Globus pallidus (tissue), 1 donor: ENCODE measurements around the gene NLRP3.
A peak's percentile ranks its signal among the peaks of the same experiment; 100 is the strongest.

Experiments used
- DNase-seq: peaks from one replicate; pipeline ENCODE4 v3.0.0-alpha.2; 2015; ENCODE audit warnings: low spot score

NLRP3 gene

DNA sequence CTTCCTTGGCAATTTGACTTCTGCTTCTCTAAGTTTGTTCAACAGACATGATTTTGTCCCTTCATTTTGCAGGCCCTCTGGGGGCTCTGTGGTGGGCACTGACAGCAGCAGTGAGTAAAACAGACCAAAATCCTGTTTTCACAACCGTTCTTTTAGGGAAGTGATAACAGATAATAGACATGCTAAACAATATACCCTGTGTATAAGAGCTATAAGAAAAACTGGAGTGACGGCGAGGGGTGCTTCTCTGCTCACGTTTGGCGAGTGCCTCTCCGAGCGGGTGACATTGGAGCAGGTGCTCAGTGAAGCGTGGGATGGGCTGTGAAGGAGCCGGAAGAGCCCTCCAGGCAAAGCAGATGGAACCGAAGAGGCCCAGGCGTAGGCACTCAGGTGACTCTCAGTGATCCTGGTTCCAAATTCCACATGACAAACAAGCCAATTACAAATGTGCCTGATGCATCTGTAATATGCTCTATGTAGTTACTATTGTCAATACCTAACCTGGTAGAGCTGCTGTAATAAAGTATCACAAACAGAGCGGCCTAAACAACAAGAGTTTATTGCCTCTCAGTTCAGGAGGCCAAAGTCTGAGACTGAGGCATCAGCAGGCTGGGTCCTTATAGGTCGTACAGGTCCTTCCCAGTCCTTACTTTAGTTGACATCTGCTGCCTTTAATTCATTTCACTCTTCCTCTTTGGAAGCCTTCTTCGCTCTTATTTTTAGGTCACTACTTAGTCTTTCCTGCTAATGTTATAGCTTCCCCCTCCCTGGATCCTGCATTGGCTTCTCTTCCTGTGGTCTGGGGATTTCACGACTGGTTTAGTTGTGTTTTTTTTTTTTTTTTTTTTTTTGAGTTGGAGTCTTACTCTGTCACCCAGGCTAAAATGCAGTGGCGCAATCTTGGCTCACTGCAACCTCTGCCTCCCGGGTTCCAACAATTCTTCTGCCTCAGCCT, 21.9 kb downstream of the NLRP3 start:
- DNase-seq: no peak

DNA sequence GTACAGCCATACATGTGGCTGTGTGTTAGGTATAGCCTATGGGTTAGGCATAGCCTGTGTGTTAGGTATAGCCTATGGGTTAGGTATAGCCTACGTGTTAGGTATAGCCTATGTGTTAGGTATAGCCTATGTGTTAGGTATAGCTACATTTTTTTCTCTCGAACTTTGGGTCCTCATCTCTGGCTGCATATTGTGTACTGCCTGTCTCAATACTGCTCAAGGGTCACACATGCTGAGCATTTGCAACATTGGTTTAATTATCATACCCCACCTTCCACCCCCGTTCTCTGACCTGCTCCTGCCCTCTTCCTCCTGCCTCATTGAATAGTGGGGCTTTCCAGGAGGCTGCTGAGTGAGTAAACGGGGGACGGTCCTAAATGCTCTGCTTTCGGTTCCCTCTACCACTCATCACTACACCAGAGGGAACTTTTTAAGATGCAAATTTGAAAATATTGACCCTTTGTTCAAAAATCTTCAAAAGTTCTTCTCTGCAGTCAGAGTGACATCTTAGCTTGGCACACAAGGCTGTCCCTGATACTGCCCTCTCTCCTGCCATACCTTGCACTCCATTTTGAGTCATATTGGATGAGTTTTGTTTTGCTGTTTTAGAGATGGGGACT, 24.1 kb downstream of the NLRP3 start:
- no peak for DNase-seq

DNA sequence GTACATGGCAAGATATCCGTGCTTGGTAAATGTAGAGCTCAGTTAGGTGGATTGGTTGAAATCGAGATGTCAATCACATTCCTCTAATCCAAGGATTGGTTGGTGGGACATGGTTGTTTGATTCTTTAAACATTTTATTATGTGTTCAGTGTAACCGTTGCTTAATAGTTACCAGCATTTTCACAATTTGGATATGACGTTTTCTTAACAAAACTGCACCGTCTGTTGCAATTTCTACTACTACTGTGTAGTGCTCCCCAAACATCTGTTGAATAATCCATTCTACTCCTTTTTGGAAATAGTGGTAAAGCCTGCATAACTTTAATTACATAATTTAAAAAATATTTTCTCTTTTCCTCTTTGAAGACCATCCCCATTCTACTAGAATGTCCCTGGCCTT, 25.6 kb downstream of the NLRP3 start:
- DNase-seq: no peak

DNA sequence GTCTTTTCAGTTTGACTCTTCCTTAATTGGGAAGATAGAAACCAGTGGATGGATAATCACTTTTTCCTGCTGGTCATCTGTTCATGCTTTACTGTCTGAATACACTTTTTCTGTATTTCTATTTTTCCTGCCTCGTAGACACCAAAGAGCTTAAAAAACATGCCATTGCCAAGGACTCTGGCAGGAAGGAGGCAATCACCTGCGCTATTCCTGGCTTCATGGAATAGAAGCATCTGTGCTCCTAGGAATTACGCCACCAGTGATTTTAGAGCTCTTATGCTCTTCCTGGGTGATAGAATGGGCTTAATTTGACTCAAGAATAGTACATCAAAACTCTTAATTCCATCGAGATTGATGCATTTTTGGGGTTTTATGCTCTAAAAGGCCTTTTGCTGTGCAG, 26.2 kb downstream of the NLRP3 start:
- DNase-seq: no peak

DNA sequence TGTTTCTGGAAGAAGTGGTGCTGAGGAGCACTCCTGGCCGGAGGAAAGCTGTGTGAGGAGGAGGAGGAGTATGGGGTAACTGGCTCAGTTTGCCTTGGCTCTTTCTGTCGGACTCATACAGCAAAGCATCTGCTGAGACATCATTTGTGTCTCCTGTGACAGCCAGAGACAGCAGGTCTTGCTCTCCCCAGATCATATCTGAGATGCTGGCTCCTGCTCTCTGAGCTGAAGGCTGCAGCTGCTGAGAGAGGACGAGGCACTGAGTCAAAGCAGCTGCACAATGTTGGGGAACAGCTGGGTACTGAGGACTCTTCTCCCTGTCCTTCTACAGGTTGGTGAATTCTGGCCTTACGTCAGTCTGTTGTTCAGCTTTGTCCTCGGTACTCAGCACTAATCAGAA, 27.7 kb downstream of the NLRP3 start:
- DNase-seq: no peak

DNA sequence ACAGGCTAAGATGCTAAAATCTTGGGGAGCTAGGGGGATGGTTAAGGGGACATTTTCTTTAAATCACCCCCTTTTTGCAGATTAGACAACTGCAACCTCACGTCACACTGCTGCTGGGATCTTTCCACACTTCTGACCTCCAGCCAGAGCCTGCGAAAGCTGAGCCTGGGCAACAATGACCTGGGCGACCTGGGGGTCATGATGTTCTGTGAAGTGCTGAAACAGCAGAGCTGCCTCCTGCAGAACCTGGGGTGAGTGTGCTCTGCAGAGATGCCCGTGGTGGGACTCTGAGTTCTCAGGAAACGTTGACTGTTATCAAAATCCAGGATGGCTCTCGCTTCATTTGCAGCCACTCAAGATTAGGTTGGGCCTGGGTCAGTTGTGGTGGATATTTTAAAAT, 28.6 kb downstream of the NLRP3 start:
- no peak for DNase-seq

DNA sequence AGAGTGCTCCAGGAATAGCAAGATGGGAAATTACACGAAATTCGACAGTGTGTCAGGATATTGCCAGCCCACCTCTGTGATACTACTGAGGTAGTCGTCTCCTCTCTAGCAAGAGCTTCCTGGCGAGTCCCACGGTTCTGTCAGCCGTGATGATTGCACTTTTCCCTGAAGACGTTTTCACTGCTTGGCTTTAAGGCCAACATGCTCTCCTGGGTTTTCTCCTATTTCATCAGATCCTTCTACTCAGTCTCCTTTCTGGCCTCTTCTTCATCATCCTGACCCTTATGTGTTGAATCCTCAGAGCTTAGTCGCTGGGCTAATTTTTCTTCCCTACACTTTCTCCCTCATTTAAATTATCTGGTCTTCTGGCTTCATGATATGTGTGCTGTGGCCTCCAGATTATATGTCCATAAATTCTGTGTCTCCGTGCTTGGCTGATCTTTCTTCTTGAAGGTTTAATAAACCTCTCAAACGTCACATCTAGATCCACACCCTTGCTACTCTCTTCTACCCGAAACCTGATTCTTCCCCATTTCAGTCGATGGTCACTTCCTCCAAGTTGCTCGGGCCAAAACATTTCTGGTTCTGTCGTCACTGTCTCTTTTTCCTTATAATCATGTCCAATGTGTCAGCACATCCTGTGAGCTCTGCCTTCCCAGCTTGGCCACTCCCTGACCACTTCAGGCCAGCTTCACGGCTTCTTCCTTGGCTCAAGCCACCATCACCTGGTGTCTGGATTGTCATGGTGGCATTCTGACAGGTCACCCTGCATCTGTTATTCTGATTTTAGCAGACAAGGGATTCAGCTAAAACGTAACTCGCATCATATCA, 29.8 kb downstream of the NLRP3 start:
- DNase-seq: peak; percentile 42

DNA sequence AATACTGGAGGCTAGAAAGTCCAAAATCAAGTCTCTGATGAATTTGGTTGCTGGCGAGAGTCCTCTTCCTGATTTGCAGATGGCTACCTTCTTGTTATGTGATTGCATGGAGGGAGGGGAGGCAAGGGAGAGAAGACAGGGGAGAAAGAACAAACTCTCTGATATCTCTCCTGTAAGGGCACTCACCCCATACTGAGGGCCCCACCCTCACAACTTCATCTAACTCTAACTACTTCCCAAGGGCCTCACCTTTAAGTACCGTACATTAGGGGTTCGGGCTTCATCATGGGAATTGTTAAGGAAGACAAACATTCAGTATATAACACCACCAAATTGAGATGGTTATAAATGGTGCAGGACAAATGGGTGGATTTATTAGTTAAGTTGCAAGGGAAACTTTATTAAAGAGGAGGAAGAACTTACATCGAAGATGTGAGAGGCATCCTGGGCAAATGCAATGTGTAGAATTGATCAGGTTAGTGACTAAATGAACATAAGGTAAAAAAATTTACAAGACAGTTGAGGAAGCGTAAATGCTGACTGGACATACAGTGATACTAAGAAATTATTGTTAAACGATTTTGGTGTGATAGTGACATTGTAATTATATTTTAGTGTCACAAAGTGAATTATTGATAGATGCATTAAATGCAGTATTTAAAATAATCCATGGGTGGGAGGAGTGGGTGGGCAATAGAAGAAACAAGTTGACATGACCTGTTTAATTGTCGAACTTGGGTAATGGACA, 31.4 kb downstream of the NLRP3 start:
- DNase-seq: no peak

DNA sequence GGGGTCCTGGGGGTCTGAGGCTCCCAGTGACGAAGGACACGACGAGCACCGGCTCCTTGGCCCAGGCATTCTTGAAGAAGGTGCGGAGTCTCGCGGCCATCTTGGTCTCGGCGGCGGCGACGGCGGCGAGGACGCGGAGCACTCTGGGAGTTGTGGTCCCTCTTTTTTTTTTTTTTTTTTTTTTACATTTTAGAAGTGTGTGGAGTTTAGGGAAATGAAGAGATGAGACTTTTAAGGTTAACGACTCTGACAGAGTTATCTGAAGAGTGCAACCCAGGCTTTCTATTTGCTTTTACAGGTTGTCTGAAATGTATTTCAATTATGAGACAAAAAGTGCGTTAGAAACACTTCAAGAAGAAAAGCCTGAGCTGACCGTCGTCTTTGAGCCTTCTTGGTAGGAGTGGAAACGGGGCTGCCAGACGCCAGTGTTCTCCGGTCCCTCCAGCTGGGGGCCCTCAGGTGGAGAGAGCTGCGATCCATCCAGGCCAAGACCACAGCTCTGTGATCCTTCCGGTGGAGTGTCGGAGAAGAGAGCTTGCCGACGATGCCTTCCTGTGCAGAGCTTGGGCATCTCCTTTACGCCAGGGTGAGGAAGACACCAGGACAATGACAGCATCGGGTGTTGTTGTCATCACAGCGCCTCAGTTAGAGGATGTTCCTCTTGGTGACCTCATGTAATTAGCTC, 32.3 kb downstream of the NLRP3 start:
- DNase-seq: peak; percentile 50

DNA sequence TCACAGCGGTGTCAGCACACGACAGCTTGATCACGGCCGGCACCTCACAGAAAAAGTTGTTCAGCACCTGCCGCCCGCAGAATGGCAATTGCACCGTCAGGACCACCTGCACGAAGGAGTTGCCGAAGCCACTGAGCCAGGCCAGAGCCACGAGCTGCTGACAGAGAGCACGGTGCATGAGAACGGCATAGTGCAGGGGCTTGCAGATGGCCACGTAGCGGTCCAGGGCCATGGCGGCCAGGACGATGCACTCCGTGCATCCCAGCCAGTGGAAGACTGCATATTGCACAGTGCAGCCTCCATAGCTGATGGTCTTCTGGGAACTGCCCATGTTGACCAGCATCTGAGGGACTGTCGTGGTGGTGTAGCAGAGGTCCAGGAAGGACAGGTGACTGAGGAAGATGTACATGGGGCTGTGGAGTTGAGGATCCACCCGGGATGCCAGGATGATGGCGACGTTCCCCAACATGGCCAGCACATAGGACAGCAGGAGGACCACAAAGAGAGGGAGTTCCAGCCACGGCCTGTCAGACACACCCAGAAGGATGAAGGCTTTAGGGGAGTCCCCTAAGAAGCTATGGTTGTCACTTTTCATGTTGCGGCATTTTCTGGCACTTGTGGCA, 35.5 kb downstream of the NLRP3 start:
- no peak for DNase-seq

DNA sequence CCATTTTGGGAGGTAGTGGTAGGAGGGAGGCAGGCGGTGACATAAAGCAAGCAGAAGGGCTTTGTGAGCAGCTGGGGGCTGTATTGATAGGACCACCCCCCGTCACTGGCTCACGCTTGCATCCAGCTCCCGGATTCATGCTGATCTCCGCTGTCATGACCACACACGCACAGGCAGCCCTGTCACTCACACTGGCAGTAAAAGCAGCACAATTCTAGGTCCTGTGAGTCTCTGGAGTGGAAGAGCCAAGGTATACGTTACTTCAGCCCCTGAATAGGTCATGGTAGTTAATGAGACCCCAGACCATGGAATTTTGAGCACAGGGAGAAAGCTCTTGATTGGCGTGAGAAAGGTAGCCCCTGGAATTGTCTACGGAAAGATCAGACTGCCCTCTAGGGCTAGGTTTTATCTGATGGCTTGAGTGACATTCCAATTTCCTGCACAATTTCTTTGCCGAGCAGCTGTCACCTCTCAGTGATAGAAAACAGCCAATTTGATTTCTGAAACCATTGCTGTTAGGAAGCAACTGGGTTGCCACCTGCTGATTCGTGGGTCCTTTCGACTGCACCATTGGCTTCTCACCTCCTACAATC, 36.6 kb downstream of the NLRP3 start:
- no peak for DNase-seq

DNA sequence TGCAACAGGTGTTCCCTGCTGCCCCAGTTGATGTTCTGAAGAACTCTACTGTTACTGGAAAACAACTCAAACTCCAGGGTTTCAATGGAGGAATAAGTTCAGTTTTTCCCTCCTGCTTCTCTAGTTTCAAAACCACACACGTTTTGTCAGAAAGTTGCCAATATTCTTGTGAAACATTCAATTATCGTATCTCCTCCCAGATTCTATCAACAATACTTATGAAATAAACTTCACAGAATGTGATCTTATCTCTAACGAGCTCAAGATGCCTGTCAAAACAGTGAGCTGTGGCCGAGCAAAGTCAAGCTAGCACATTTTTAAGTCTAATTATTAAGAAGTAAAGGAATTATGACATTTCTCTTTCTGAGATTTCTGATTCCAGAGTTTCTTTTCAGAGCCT, 37.3 kb downstream of the NLRP3 start:
- no peak for DNase-seq

DNA sequence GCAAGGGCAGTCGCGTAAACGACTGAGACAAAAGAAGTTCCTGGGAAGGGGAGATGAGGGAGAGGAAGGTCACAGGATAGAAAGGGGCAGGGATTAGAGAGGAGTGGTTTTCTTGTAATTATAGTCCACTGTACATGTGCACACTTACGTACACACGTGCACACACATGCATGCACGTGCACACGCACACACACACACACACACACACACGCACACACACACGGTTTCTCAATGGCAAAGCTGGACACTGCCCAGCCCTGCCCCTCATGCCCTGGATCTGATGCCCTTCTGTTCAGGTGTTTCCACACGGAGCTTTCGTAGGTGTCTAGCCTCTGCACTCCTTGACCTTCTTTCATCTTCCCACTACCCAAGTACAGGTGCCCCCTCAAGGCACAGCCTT, 38.0 kb downstream of the NLRP3 start:
- no peak for DNase-seq

DNA sequence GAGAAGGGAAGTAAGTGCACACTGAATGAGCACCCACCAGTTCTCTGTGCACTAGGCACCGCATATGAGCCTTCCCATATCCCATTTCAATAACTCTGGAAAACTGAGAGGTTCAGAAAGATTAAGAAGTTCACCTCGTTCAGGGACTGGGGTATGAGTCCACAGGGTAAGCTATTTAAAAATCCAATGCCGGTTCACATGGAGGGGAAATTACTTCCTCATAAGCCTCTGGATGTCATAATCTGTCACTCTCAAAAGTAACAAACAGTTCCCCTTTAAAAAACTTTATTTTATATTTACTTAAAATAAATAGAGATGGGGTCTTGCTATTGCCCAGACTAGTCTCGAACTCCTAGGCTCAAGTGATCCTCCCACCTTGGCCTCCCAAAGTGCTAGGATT, 40.0 kb downstream of the NLRP3 start:
- no peak for DNase-seq

DNA sequence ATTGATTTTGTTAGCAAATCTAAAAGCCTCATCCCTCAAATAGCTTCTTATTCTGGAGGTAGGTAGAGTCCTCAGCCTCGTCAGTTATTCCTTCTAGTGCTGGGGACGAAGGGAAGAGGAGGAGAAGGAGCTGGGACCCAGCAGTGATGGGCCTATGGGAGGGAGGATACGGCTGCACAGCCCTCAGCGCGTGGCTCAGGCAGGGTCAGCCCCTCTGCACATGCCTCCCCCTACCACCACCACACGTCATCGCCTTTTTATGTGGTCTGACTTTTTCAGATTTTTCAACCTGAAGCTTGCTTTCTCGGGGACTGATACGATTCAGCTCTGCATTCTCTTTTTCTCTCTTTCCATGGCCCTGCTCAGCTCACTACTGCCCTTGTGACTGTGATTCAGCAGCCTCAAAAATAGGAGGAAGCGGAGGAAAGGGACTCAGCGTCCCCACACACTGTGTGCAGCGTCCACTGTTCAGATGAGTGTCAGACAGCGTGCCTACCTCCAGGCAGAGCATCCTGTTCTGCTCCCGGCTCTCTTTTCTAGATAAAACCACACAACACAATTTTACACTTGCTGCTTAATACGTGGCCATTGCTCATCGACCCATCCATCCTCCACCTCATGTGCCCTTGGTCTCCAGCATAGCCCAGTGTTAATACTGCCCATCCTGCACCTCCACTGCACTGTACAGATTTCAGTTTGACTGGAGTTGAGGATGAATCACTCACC, 41.1 kb downstream of the NLRP3 start:
- DNase-seq: peak; percentile 25

DNA sequence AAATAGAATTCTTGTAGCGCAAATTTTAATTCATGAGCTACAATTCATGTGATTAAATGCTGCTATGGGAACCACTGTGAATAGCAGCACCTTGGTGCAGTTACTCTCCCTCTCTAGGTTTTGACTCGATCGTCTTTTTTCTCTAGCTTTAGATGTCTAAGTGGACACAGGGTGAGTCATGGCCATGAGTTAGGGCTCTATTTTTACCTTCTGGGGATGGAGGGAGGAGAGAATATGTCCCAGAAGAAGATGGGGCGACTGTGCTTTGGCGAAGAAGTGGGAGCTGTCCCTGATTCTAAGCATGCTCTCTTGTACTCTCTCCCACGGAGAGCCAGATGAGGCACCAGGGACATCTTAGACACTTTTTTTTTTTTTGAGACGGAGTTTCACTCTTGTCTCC, 43.5 kb downstream of the NLRP3 start:
- no peak for DNase-seq

DNA sequence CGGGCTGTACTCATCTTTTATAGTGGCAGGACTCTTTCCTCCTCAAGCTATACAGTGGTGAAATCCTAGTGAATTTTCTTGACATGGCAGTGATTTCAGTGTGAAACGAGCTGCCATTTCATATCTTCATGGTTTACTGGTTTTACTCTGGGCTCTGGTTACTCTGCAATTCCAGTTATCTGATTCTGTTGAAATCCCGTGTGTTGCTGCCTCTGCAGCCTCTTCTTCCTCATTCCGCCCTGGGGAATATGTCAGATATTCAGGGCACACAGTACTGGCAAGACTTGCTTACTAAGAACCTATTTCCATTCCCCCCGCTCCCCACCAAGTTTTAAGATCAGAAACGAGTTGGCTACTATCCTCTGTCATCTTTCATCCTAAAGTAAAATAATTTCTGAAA, 49.8 kb downstream of the NLRP3 start:
- DNase-seq: no peak

DNA sequence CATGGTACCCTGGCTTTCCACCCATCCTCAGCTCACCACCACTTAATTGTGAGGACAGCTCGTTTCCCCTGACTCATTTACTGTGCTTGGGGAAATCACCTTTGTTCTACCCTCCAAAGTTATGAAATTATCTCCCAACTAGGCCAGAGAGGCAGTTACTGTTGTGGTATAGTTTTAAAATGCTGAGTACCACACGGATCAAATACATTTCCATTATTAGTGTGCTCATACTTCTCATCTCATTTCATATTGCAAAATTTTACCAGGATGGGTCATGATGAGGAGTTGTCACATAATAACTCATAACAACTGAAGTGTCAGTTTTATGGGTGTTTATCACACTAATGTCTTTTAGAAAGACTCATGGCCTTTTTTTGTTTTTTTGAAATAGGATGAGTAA, 51.2 kb downstream of the NLRP3 start:
- no peak for DNase-seq

DNA sequence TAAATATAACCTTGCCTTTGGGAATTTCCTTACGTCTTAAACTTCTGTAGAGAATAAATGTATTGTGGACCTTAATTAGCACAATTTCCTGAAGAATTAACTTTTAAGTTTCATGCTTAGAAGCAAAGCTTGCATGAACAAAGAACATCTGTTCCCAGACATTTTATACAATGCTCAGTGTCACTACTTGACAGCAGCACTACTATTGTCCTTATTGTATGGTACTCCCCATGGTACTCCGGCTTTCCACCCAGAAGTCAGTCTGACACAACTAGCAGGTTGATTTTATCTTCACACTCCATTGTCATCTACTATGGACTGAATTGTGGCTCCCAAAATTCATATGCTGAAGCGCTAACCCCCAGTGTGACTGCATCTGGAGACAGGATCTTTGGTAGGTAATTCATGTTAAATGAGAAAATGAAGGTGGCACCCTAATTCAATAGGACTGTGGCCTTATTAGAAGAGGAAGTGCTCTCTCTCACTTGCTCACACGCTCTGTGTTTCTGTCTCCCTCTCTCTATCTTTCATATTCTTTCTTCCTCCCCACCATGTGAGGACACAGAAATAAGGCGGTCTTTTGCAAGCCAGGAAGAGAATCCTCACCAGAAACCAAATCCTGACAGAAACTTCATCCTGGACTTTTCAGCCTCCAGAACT, 52.6 kb downstream of the NLRP3 start:
- no peak for DNase-seq
